A673 (cell line): ENCODE data around the gene GNAI2. TPM values are rescaled to one million over a fixed set of nuclear protein-coding genes. Genes with fewer than 3 reads are reported as not detected.
A peak's percentile ranks its signal among the peaks of the same experiment; 100 is the strongest.

Source experiments
- BruUV-seq: library from RNA; stranded (reverse); fragments of 400-500 nt; replicated peaks from 2 replicates; lab custom pipeline; 2021; lab: Mats Ljungman, UMichigan
- CTCF ChIA-PET: fragments of 300-600 bp; sonication (Branson Sonifier 250); formaldehyde crosslinking; loops from one replicate; lab custom pipeline; 2022; ENCODE audit warnings: antibody characterized with exemption; lab: Charles Lee
- POLR2A ChIA-PET: fragments of 300-600 bp; sonication (Branson Sonifier 250); formaldehyde crosslinking; loops from one replicate; lab custom pipeline; 2022; ENCODE audit warnings: antibody characterized with exemption; ENCODE audit not compliant: low non-redundant PET; lab: Charles Lee
- DNase-seq: peaks from one replicate; pipeline ENCODE4 v3.0.0-alpha.2; 2015; ENCODE audit warnings: low spot score
- H3K27ac ChIP-seq: fragments of 200-600 bp; sonication (generic); 2 replicates; pipeline ENCODE4 v1.5.1; 2016; ENCODE audit warnings: mixed run types, low read depth, mild to moderate bottlenecking, mixed read lengths, antibody characterized with exemption, low read length; ENCODE audit not compliant: poor library complexity, severe bottlenecking
- H3K27me3 ChIP-seq: fragments of 200-600 bp; sonication (generic); replicated peaks from 2 replicates; pipeline ENCODE4 v1.6.1; 2017; ENCODE audit warnings: mixed run types, low read depth, mild to moderate bottlenecking, mixed read lengths, antibody characterized with exemption, low read length; ENCODE audit not compliant: insufficient read depth, poor library complexity
- H3K36me3 ChIP-seq: fragments of 200-600 bp; sonication (generic); 2 replicates; pipeline ENCODE4 v1.6.1; 2016; ENCODE audit warnings: mixed run types, mild to moderate bottlenecking, mixed read lengths, antibody characterized with exemption, low read length; ENCODE audit not compliant: insufficient read depth, poor library complexity, severe bottlenecking
- H3K4me1 ChIP-seq: fragments of 200-600 bp; sonication (generic); 2 replicates; pipeline ENCODE4 v1.6.1; 2017; ENCODE audit warnings: mixed run types, mild to moderate bottlenecking, mixed read lengths, antibody characterized with exemption, low read length; ENCODE audit not compliant: insufficient read depth, poor library complexity, severe bottlenecking
- H3K4me3 ChIP-seq: fragments of 200-600 bp; sonication (generic); 2 replicates; pipeline ENCODE4 v1.5.1; 2016; ENCODE audit warnings: low read depth, mixed run types, mild to moderate bottlenecking, mixed read lengths, low read length; ENCODE audit not compliant: poor library complexity, severe bottlenecking
- H3K9me3 ChIP-seq: fragments of 200-600 bp; sonication (generic); 2 replicates; pipeline ENCODE4 v1.6.1; 2016; ENCODE audit warnings: mixed run types, low read depth, mild to moderate bottlenecking, mixed read lengths, antibody characterized with exemption, low read length; ENCODE audit not compliant: poor library complexity, severe bottlenecking
- CTCF ChIP-seq: fragments of 300-800, 200-600 bp; sonication (generic); conservative IDR thresholded peaks from 2 replicates; pipeline ENCODE4 v1.5.1; 2017; ENCODE audit warnings: low read depth, mild to moderate bottlenecking, antibody characterized with exemption, low read length, moderate library complexity, mixed read lengths
- EZH2 ChIP-seq: fragments of 200-600 bp; sonication (generic); IDR thresholded peaks from 2 replicates; pipeline ENCODE4 v1.6.1; 2017; ENCODE audit warnings: borderline replicate concordance, low read depth, mild to moderate bottlenecking, mixed read lengths, antibody characterized with exemption, low read length; ENCODE audit not compliant: poor library complexity, severe bottlenecking
- intact Hi-C: fragments of 100-400 bp; cut with micrococcal nuclease; formaldehyde crosslinking; loops from one replicate; pipeline ENCODE4 v1.10.0; 2022; ENCODE audit not compliant: unreplicated experiment
- total RNA-seq: library from RNA; stranded (reverse); gene quantifications from 2 replicates; pipeline ENCODE4 v1.2.3, GENCODE V29; 2021

GNAI2 gene
- total RNA-seq, 1 experiment from 2014 or later: 115 TPM

- POLR2A ChIA-PET: no interaction called here
- H3K36me3 ChIP-seq: no peaks in the 10 kb centered on the region
- H3K27ac ChIP-seq: peak overlapping the region; percentile 82
- peaks cover 5% of the 10 kb centered on the region for H3K4me1 ChIP-seq
- peak overlapping the region; percentile 68 for H3K4me3 ChIP-seq
- BruUV-seq: no TSS peak
- CTCF ChIA-PET: no interaction called here
- intact Hi-C loops: no loop called here
- no peaks in the 10 kb centered on the region for H3K9me3 ChIP-seq
- TF ChIP-seq CTCF: no peak
- TF ChIP-seq EZH2: no peak
- H3K27me3 ChIP-seq: no peaks in the 10 kb centered on the region
- no peak for DNase-seq
Observed at GRCh38 chr3:50297896-50298725, 62.1 kb downstream of the GNAI2 start.

- TF ChIP-seq CTCF: 0 out of 2 replicates have a peak, but pooled peaks have one; percentile 21
- TF ChIP-seq EZH2: no peak
- CTCF ChIA-PET: interaction anchor here (0.9 kb wide), 1 partner anchor 17 kb away, joined by 14 read pairs; no protein-coding TSS in a partner anchor
- intact Hi-C loops: no loop called here
- BruUV-seq: no TSS peak
- Histone ChIP-seq H3K4me3 (peak within 1 kb of the TSS; percentile 68), H3K9me3 (no peaks in the 10 kb centered on the region), H3K27ac (peak within 1 kb of the TSS; percentile 82), H3K36me3 (no peaks in the 10 kb centered on the region), H3K27me3 (no peaks in the 10 kb centered on the region), H3K4me1 (peaks cover 5% of the 10 kb centered on the region)
- POLR2A ChIA-PET: interaction anchor here (0.9 kb wide), 1 partner anchor 30 kb away, joined by 5 read pairs; no protein-coding TSS in a partner anchor
- DNase-seq: peak; percentile 95
Observed at GRCh38 chr3:50298836-50299637, 63.0 kb downstream of the GNAI2 start, which contains the start of the genes HYAL3 and NAA80. HYAL3 (minus strand) TSS chr3:50299405; CDS start chr3:50295602, 3,803 bp downstream. NAA80 (minus strand) TSS chr3:50299405; CDS start chr3:50297463, 1,942 bp downstream.

GRCh38 chr3:50299638-50299928 is 63.6 kb downstream of the GNAI2 start:
- Histone ChIP-seq H3K4me1 (peaks cover 5% of the 10 kb centered on the region), H3K27ac (peak overlapping the region; percentile 70), H3K4me3 (peak overlapping the region; percentile 68), H3K36me3 (no peaks in the 10 kb centered on the region), H3K9me3 (no peaks in the 10 kb centered on the region), H3K27me3 (no peaks in the 10 kb centered on the region)
- TF ChIP-seq CTCF (no peak), EZH2 (no peak)
- CTCF ChIA-PET: interaction anchor here (0.9 kb wide), 1 partner anchor 18 kb away, joined by 14 read pairs; no protein-coding TSS in a partner anchor
- DNase-seq: no peak
- intact Hi-C loops: no loop called here
- no TSS peak for BruUV-seq
- POLR2A ChIA-PET: interaction anchor here (0.9 kb wide), 1 partner anchor 29 kb away, joined by 5 read pairs; no protein-coding TSS in a partner anchor
